Measurements from ENCODE around the gene TPSD1. TPM values are rescaled to one million over a fixed set of nuclear protein-coding genes. Genes with fewer than 3 reads are reported as not detected.

Gene TPSD1
- total RNA-seq, 1 experiment from 2014 or later, result 0.26 TPM

GRCh38 chr16:1305823-1306222 is 50.0 kb downstream of the TPSD1 start:
- TF ChIP-seq SIN3A (IDR thresholded peaks at IDR 0.05; ENCODE audit: borderline replicate concordance, insufficient read depth, low read depth, low read length), result no peak
- CTCF ChIA-PET, result no interaction called here
- intact Hi-C loops (cut with micrococcal nuclease; ENCODE audit: unreplicated experiment) (no loop called here), in situ Hi-C loops (cut with HindIII; ENCODE audit: low pct_unique_long_range_greater_than_20kb, low sequenced_read_pairs) (no loop called here)
- H3K36me3 ChIP-seq (ENCODE audit: control insufficient read depth, insufficient read depth, low read length), result peaks cover 3% of the 10 kb centered on the region; the same call in 1 of the 2 replicates
- H3K27me3 ChIP-seq (ENCODE audit: control insufficient read depth, insufficient read depth, low read length), result no peaks in the 10 kb centered on the region
- BruUV-seq (replicated peaks), result TSS peak; percentile 86
- H3K9me3 ChIP-seq (ENCODE audit: control insufficient read depth, insufficient read depth, low read depth, low read length), result no peaks in the 10 kb centered on the region
- no peak for DNase-seq (ENCODE audit: low read depth, low spot score)
- no peak overlapping the region for H3K4me3 ChIP-seq (ENCODE audit: low read depth in 2 of 2, low read length in 2 of 2)
- peaks cover 4% of the 10 kb centered on the region; the same call in 1 of the 2 replicates for H3K4me1 ChIP-seq (ENCODE audit: control insufficient read depth, insufficient read depth, low read length)
- no peak for ATAC-seq
- H3K27ac ChIP-seq (ENCODE audit: low read length), result 0 out of 2 replicates have a peak overlapping the region, but pooled peaks have one; percentile 17
- POLR2A ChIA-PET, result interaction anchor here (0.7 kb wide), 1 partner anchor 10 kb away, joined by 4 read pairs; no protein-coding TSS in a partner anchor

- no peak overlapping the region for H3K4me3 ChIP-seq (ENCODE audit: low read depth in 2 of 2, low read length in 2 of 2)
- ATAC-seq, result no peak
- no peaks in the 10 kb centered on the region for H3K9me3 ChIP-seq (ENCODE audit: control insufficient read depth, insufficient read depth, low read depth, low read length)
- no peak for DNase-seq (ENCODE audit: low read depth, low spot score)
- POLR2A ChIA-PET, result no interaction called here
- peaks cover 3% of the 10 kb centered on the region; the same call in 1 of the 2 replicates for H3K36me3 ChIP-seq (ENCODE audit: control insufficient read depth, insufficient read depth, low read length)
- CTCF ChIA-PET, result no interaction called here
- no peaks in the 10 kb centered on the region for H3K27me3 ChIP-seq (ENCODE audit: control insufficient read depth, insufficient read depth, low read length)
- TF ChIP-seq TCF7L2 (IDR thresholded peaks at IDR 0.05; ENCODE audit: low read depth, low read length) (no peak), CTCF (IDR thresholded peaks at IDR 0.05) (no peak), POLR2AphosphoS5 (IDR thresholded peaks at IDR 0.05; ENCODE audit: low read depth, low read length) (no peak), REST (IDR thresholded peaks at IDR 0.05; ENCODE audit: insufficient read depth in 1 of 2, low read depth in 2 of 2, low read length in 1 of 2) (no peak), SIN3A (IDR thresholded peaks at IDR 0.05; ENCODE audit: borderline replicate concordance, insufficient read depth, low read depth, low read length) (no peak)
- peaks cover 6% of the 10 kb centered on the region for H3K4me1 ChIP-seq (ENCODE audit: control insufficient read depth, insufficient read depth, low read length)
- no peak overlapping the region for H3K27ac ChIP-seq (ENCODE audit: low read length)
- in situ Hi-C loops (cut with HindIII; ENCODE audit: low pct_unique_long_range_greater_than_20kb, low sequenced_read_pairs) (no loop called here), intact Hi-C loops (cut with micrococcal nuclease; ENCODE audit: unreplicated experiment) (no loop called here)
- no TSS peak for BruUV-seq (replicated peaks)
These were observed 50.5 kb downstream of the TPSD1 start for GRCh38 chr16:1306334-1306733.

All from Panc1 (cell line).